ENCODE measurements around the gene ATP6V0A4. TPM values are rescaled to one million over a fixed set of nuclear protein-coding genes. Genes with fewer than 3 reads are reported as not detected.
"Not testable (repeated sequence)": the region's sequence is repeated elsewhere in the genome, so short reads cannot be mapped to it uniquely, and the experiment has no call there.

ATP6V0A4 gene
- total and polyA plus RNA-seq, 8 donors, result 0.09 to 0.56 (median 0.23) TPM; not detected in 1

DNA sequence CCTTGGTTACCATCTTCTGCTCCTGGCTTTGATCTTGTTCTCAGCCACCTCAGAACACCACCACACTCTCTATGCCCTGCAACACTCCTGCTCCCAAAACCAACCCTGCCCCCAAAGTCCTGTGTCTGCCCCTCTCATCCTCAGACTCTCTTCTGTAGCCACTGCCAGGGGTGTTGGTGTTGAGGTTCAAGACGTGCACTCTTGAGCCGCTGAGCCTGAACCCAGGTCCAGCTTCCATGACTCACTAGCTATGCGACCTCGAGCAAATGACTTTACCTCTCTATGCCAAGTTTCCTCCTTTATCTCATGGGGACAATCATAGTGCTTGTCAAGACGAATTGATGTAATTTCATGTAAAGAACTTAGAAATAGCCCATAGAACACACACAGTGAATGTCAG lies 840 bp upstream of the ATP6V0A4 start:
- ATAC-seq (no peak), DNase-seq (no peak), FAIRE-seq (no peak)
- TF ChIP-seq, protein P1, sequence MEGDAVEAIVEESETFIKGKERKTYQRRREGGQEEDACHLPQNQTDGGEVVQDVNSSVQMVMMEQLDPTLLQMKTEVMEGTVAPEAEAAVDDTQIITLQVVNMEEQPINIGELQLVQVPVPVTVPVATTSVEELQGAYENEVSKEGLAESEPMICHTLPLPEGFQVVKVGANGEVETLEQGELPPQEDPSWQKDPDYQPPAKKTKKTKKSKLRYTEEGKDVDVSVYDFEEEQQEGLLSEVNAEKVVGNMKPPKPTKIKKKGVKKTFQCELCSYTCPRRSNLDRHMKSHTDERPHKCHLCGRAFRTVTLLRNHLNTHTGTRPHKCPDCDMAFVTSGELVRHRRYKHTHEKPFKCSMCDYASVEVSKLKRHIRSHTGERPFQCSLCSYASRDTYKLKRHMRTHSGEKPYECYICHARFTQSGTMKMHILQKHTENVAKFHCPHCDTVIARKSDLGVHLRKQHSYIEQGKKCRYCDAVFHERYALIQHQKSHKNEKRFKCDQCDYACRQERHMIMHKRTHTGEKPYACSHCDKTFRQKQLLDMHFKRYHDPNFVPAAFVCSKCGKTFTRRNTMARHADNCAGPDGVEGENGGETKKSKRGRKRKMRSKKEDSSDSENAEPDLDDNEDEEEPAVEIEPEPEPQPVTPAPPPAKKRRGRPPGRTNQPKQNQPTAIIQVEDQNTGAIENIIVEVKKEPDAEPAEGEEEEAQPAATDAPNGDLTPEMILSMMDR (IDR thresholded peaks at IDR 0.05), result no peak
- intact Hi-C loops (cut with DNase I), result no loop called here
- no peaks in the 10 kb centered on the region for H3K36me3 ChIP-seq
- H3K27ac ChIP-seq, result no peak overlapping the region
- no peaks in the 10 kb centered on the region for H3K9me3 ChIP-seq
- no peak overlapping the region for H3K4me3 ChIP-seq
- no peaks in the 10 kb centered on the region for H3K4me1 ChIP-seq
- no peaks in the 10 kb centered on the region for H3K27me3 ChIP-seq
- WGBS, 2 donors, result 60 to 65% methylated on average over 5 of the region's 5 CpGs

DNA sequence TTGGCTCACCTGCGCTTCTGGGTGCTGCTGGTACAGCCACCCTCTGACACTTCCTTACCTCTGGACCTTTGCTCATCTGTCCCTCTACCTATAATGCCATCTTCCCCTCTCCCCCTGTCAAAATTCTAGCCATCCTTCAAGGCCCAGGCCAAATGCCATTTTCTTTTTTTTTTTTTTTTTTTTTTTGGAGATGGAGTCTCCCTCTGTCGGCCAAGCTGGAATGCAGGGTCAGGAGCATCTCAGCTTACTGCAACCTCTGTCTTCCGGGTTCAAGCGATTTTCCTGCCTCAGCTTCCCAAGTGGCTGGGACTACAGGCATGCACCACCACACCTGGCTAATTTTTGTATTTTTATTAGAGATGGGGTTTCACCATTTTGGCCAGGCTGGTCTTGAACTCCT lies 950 bp downstream of the ATP6V0A4 start:
- ATAC-seq; H3K9me3 ChIP-seq; DNase-seq; intact Hi-C loops (cut with DNase I); H3K27ac ChIP-seq; H3K36me3 ChIP-seq; H3K27me3 ChIP-seq; FAIRE-seq; H3K4me3 ChIP-seq; H3K4me1 ChIP-seq: not testable (repeated sequence)
- 79 to 91% methylated on average over 4 of the region's 4 CpGs for WGBS, 2 donors

DNA sequence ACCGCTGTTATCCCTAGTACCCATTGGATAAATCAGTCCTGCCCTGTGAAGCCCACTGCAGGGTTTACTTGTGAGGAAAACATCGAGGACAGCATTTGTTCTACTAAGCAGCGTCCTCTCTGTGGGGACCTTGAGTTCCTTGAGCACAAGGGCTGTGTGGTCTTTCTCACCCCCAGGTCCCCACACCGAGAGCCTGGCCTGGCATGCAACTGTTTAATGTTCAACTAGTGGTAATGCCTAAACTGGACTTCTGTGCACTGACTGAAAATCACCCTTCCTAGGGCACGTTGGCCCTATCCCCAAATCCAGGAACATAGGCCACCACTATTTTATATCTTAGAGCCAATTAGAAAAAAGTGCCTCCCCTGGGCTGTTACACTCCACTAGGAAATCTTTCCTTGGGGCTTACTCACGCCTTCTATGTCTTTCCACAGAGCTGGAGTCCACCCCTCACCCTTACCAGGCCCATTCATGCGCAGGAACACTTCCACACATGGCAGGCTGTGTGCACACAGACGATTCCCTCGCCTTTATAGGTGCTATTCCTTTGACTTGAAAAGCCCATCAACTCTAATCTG lies 1.9 kb downstream of the ATP6V0A4 start:
- no peak overlapping the region for H3K27ac ChIP-seq
- DNase-seq (no peak), FAIRE-seq (no peak), ATAC-seq (no peak)
- H3K36me3 ChIP-seq, result no peaks in the 10 kb centered on the region
- no peaks in the 10 kb centered on the region for H3K4me1 ChIP-seq
- TF ChIP-seq, protein P1 (IDR thresholded peaks at IDR 0.05), result no peak
- H3K27me3 ChIP-seq, result no peaks in the 10 kb centered on the region
- intact Hi-C loops (cut with DNase I), result no loop called here
- WGBS, 2 donors, result 70 to 79% methylated on average over 9 of the region's 9 CpGs
- H3K4me3 ChIP-seq, result no peak overlapping the region
- no peaks in the 10 kb centered on the region for H3K9me3 ChIP-seq

DNA sequence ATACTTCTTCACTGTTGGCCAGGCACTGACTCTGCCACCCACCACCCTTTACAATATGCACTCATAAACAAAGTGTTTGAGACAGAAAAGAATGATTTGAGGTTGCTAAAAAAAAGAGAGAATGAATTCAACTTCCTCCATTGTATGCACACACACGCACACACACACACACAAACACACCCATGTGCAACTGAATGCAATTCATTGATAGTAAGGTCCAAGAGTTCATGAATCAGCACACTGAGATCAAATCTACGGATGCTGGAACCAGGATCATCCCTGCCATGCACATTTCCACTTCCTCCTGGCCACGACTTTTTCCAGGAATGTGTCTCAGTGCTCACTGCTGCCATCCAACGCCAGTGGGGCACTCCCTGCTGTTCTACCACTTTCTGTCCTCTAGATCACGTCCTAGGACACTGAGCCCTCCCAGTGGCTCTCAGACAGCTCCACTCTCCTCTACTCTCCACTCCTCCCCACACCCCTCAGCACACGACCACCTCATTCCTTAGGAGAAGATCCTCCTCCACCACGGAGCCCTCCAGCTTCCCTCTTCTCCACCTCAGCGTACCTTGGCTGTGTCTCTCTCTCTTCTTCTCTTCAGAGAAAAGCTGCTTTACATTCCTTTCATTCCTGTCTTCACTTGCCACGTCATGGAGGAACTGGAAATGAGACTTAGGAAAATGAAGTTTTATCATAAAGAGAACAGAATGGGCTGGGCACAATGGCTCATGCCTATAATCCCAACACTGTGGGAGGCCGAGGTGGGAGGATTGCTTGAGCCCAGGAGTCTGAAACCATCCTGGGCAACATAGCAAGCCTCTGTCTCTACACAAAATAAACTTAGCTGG lies 12.2 kb downstream of the ATP6V0A4 start:
- Histone ChIP-seq H3K4me1 (no peaks in the 10 kb centered on the region), H3K4me3 (no peak overlapping the region), H3K27me3 (no peaks in the 10 kb centered on the region), H3K36me3 (no peaks in the 10 kb centered on the region), H3K9me3 (no peaks in the 10 kb centered on the region), H3K27ac (no peak overlapping the region)
- ATAC-seq (no peak), FAIRE-seq (no peak), DNase-seq (no peak)
- TF ChIP-seq, protein P1 (IDR thresholded peaks at IDR 0.05), result no peak
- WGBS, 2 donors, result 40 to 47% methylated on average over 10 of the region's 10 CpGs
- intact Hi-C loops (cut with DNase I), result no loop called here

DNA sequence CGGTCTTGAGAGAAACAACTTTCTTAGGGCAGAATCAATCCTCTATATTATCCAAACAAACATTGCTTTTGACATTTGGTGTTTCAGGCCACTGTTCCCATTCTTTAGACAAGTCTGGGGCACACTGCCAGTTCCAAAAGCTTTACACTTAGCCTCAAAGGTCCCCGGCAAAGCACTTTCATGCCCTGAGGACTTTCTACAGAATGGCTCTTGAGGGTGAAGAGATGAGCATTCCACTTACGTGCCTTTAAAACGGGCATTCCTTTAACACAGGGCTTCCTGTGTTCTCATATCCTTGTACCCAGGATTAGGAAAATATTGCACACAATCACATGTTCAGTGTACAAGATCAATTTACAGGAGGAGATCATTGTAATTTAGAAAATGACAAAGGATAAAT lies 13.3 kb downstream of the ATP6V0A4 start:
- Histone ChIP-seq H3K27me3 (no peaks in the 10 kb centered on the region), H3K27ac (no peak overlapping the region), H3K9me3 (no peaks in the 10 kb centered on the region), H3K4me3 (no peak overlapping the region), H3K36me3 (no peaks in the 10 kb centered on the region), H3K4me1 (no peaks in the 10 kb centered on the region)
- 65 to 73% methylated on average over 4 of the region's 4 CpGs for WGBS, 2 donors
- intact Hi-C loops (cut with DNase I), result no loop called here
- DNase-seq (no peak), FAIRE-seq (no peak), ATAC-seq (no peak)
- TF ChIP-seq, protein P1 (IDR thresholded peaks at IDR 0.05), result no peak
